IPS DF 19.7 (cell line): ENCODE measurements around the gene BRPF3.

Experiments used
- DNase-seq: peaks from one replicate; pipeline ENCODE4 v3.0.0-alpha.2; 2013; ENCODE audit warnings: low read depth, low spot score

The BRPF3 gene

DNA sequence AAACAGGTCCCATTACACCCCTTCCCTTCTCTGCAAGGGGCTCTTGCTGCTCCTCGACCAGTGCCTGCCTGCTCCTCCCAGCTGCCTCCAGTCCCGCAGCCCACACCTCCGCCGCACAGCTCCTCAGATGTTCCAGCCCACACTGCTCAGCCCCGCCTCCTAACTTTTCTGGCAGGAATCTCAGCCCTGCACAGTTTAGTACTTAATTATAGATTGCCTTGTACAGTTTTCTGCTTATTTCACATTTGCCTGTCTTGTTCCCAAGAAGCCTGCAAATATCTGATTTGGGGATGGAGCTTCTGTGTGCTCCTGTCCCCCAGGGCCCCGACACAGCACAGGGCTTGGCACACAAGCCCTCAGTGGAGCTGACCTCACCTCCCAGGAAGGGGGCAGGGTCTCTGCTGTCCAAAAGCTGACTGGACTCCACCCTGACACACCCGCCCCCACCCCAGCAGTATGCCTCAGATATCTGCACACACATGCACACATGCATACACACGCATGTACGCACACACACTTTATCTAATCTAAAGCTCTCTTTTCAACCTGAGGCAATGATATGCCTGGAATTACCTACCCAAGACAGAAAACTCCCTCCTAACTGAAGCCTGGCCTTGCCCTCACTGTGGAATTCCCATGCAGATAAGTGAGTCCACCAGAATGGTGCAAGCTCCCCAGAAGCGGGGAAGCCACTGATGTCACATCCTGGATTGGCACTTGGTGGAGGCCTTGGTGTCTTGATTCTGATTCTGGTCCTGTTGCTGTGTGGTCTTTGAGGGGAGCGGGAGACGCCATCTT, 72.1 kb downstream of the BRPF3 start:
- DNase-seq = no peak

DNA sequence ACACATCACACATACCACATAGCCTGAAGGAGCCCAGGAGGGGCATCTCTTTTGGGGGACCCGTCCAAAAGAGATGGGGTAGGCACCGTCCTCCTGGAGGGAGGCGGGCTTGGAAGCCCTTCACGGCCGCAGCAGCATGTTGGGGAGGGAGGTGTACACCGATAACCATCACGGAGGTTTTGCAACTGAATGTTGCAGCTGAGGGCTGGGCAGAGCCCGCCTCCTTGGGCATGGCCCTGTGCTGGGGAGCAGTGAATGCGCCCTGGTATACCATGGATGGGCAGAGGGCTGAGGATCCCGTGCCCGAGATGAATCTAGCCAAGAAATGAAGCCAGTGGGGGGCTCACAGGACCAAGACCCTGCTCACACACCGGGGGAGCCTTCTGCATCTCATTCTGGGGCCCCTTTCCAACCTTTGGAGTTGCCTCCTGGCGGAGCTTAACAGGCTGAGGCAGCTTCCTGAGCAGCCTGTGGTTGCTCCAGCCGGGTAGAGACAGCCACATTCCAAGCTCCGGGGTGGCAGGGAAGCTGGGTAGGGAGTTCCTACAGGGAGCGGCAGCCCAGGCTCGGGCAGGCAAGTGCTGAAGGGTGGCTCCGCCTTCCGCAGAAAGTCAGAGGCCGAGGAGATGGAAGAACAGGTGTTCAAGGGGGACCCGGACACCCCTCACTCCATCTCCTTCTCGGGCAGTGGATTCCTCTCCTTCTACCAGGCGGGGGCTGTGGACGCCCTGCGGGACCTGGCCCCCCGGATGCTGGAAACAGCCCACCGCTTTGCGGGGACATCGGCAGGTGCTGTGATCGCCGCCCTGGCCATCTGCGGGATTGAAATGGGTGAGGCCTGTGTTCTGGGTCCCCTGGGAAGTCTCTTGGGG, 73.5 kb downstream of the BRPF3 start, which contains the start of gene PNPLA1:
Gene PNPLA1 (plus strand): TSS at position 227 of the 872 bp plus-strand sequence. CDS start 400 bp downstream, at position 627.
- DNase-seq = no peak

DNA sequence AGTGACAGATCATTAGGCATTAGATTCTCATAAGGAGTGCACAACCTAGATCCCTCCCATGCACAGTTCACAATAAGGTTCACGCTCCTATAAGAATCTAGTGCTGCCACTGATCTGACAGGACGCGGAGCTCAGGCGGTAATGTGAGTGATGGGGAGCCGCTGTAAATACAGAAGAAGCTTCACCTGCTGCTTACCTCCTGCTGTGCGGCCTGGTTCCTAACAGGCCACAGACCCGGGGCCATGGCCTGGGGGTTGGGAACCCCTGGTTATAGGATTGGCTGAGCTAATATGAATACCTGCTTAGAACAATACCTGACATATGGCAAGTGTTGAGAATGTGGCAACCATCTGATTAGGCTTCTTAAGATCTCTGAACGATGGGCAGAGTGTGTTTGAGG, 75.7 kb downstream of the BRPF3 start:
- DNase-seq = no peak

DNA sequence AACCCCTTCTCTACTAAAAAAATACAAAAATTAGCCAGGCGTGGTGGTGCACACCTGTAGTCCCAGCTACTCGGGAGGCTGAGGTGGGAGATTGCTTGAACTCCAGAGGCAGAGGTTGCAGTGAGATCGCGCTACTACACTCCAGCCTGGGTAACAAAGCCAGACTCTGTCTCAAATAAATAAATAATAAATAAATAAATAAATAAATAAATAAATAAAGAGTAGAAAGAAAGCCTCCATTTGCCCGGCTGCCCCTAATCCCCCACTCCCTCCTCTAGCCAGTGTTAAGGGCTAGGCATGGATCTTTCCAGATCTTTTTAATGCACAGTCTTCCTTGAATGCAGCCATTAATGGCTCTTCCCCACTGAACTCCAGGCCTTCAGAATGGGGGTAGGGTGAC, 76.5 kb downstream of the BRPF3 start:
- no peak for DNase-seq

DNA sequence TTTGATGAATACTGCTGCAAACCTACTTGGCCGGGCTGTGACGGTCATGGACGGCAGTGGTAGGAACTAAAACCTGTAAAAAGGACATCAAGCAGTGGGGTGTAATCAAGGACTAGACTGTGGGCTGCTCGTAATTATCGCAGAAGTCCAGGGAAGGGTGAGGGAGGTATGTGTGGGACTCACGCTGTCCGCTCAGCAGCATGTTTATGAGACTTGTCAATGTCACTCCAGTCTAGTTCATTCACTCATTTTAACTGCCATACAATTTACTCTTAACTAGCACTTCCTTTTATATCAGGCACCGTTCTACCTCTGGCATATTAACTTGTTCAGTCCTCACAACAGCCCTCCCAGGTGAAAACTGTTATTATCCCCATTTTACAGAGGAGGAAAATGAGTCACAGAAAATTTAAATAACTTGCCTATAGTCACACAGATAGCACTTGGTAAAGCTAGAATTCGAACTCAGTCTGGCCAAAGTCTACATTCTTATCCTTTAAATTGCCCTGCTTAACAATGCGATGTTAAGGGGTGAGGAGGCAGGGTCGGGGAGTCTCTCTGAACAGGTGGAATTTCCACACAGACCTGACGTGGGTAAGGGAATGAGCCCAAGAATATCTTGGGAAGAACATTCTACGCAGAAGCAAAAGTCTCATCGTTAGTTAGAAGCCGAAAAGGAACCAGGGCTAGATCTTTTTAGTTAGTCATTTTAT, 77.4 kb downstream of the BRPF3 start:
- no peak for DNase-seq

DNA sequence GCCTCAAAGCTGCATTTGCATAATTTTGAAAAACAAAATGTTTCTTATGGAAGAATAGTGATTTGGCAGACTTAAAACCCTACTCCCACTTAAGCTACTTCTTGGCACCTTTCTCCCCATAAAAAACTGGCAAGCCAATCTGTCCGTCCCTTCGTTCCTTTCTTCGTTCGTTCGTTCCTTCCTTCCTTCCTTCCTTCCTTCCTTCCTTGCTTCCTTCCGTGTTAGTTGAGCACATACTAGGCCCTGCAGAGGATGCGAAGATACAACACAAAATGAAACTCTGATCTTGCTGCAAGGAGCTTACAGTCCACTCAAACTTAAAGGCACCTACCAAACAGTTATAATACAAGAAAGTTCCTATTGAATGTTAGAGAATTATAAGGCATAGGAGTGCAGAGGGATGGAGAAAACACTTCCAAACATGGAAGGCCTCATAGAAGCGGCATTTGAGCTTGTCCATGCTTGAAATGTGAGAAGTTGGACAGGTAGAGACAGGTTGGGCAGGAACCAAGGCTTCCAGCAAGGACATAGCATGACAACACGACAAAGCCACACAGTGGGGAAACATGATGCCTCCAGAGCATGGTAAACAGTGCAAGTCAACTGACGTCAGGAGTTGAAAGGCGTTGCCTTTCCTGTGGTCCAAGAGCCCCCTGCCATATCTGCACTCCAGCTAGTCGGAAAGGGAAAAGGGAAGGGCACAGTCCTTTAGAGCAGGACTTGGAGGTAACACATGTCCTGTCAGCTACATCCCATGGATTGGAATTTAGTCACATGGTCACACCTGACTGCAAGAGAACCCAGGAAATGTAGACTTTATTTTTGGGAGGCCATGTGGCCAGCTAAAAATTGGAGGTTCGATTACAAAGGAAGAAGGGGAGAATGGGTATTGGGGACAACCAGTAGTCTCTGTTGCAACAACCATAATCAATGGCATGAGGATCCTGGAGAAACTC, 80.3 kb downstream of the BRPF3 start:
- DNase-seq = no peak

DNA sequence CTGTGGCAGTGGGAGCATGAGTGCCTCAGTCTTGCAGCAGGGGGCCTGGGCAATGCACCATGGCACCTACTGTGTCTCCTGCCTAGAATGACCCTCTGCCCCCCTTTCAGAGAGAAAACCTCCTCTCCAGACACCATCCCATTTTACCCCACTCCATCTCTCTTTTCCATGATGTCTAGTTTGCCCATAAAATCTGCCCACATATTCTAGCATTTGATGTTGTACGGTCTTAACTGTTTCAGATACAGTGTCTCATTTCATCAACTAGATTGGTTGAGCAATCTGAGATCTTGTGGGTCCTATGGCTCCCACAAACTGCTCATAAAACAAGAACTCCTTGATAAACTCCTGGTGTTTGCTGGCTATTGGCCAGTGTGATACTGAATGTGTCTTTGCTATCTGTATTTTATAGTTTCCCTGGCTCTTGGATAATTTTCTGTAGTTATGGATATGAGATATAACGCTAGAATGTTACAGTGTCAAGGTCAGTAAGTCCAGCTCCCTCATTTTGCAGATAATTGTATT, 81.5 kb downstream of the BRPF3 start:
- DNase-seq = no peak

DNA sequence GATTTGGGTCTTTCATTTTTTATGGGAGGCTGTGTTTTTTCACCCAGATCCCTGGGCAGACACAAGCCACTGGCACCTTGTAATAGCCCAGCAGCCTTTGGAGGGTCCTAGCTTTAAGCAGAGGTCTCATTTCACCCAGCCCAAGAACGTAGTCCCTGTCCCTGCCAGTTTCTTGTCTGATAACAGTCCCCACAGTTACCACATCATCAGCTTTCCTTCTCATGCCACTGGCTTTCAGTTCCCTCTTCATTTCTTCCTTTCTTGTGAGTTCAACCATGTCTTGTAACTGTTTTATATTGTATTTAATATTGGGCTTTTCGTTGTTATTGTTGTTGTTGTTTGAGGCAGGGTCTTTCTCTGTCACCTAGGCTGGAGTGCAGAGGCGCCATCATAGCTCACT, 83.9 kb downstream of the BRPF3 start:
- DNase-seq = no peak

DNA sequence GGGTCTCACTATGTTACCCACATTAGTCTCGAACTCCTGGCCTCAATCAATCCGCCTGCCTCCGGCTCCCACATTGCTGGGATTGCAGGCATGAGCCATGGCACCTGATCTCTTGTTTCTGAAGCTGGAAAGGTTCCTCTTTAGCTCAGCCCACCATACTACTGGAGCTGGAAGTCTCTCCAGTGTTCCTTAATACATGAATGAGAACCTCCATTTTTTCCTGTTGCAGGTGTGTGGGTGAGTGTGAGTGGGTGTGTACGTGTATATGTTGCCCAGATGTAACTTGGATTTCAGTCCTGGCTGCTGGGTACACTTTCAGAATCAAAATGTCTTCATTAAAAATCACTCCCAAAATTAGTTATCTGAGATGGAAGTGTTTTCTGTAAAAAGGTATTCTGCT, 84.4 kb downstream of the BRPF3 start:
- no peak for DNase-seq
